Measurements from ENCODE around the gene RAB13. TPM values are rescaled to one million over a fixed set of nuclear protein-coding genes. Genes with fewer than 3 reads are reported as not detected.

RAB13 gene
- total and polyA plus RNA-seq, 2 donors (not counting 3 experiments of a cell fraction or from before 2014, with no cell fraction given), result 76.0 to 124 TPM

- Histone ChIP-seq H3K27me3 (ENCODE audit: control insufficient read depth in 2 of 2, insufficient read depth in 2 of 2, low read length in 2 of 2) (no peaks in the 10 kb centered on the region), H3K79me2 (ENCODE audit: control insufficient read depth, insufficient read depth, low read length) (no peaks in the 10 kb centered on the region), H3K9me3 (replicated peaks; ENCODE audit: control insufficient read depth, insufficient read depth, low read length) (no peaks in the 10 kb centered on the region), H4K20me1 (replicated peaks; ENCODE audit: control insufficient read depth, extremely low read depth, insufficient read depth, low read length) (no peaks in the 10 kb centered on the region), H2AFZ (ENCODE audit: low read depth, low read length) (no peak overlapping the region), H3K4me2 (ENCODE audit: insufficient read depth, low read length) (no peak overlapping the region), H3K9ac (replicated peaks; ENCODE audit: extremely low read depth, insufficient read depth, low read length) (no peak overlapping the region), H3K4me1 (ENCODE audit: control insufficient read depth, extremely low read depth, insufficient read depth, low read length) (no peaks in the 10 kb centered on the region), H3K4me3 (replicated peaks in 1 of 3; ENCODE audit: insufficient read depth in 1 of 3, low read depth in 1 of 3, low read length in 3 of 3) (no peak overlapping the region), H3K9me1 (replicated peaks; ENCODE audit: control insufficient read depth, extremely low read depth, insufficient read depth, low read length) (no peaks in the 10 kb centered on the region), H3K27ac (ENCODE audit: insufficient read depth, low read depth, low read length) (no peak overlapping the region), H3K36me3 (ENCODE audit: control insufficient read depth in 2 of 2, extremely low read depth in 1 of 2, insufficient read depth in 2 of 2, low read length in 2 of 2) (no peaks in the 10 kb centered on the region)
- dilution Hi-C loops (cut with MboI; ENCODE audit: extremely low pct_ligation_motif_present, low sequenced_read_pairs), result no loop called here
- POLR2A ChIA-PET, result no interaction called here
- intact Hi-C loops (cut with micrococcal nuclease), result loop anchor here (10.0 kb wide), 1 partner anchor 95 kb away; no protein-coding TSS in a partner anchor
- no TSS peak for BruUV-seq (replicated peaks)
- FAIRE-seq, result no peak
- no peak for DNase-seq (ENCODE audit: low read depth, low spot score)
- CTCF ChIA-PET, result interaction anchor here (1.2 to 1.6 kb wide), 2 partner anchors 8 to 10 kb away, joined by 3 read pairs; no protein-coding TSS in a partner anchor
- TF ChIP-seq POLR2AphosphoS5 (IDR thresholded peaks at IDR 0.05; ENCODE audit: insufficient read depth, low read depth, low read length) (no peak), MYC (IDR thresholded peaks at IDR 0.05; ENCODE audit: low read depth, low read length) (no peak), EZH2 (IDR thresholded peaks at IDR 0.05; ENCODE audit: borderline replicate concordance, low read depth, low read length, severe bottlenecking) (no peak), FOS (IDR thresholded peaks at IDR 0.05; ENCODE audit: borderline replicate concordance, insufficient read depth, low read length) (no peak), MAX (IDR thresholded peaks at IDR 0.05; ENCODE audit: insufficient read depth, insufficient read length) (no peak), GATA2 (IDR thresholded peaks at IDR 0.05; ENCODE audit: insufficient read depth, insufficient read length, low read depth, low read length) (no peak), POLR2A (IDR thresholded peaks at IDR 0.05; ENCODE audit: low read depth, low read length) (no peak), JUN (IDR thresholded peaks at IDR 0.05; ENCODE audit: borderline replicate concordance, insufficient read depth, insufficient read length, low read depth) (no peak)
- TF ChIP-seq, protein P1, sequence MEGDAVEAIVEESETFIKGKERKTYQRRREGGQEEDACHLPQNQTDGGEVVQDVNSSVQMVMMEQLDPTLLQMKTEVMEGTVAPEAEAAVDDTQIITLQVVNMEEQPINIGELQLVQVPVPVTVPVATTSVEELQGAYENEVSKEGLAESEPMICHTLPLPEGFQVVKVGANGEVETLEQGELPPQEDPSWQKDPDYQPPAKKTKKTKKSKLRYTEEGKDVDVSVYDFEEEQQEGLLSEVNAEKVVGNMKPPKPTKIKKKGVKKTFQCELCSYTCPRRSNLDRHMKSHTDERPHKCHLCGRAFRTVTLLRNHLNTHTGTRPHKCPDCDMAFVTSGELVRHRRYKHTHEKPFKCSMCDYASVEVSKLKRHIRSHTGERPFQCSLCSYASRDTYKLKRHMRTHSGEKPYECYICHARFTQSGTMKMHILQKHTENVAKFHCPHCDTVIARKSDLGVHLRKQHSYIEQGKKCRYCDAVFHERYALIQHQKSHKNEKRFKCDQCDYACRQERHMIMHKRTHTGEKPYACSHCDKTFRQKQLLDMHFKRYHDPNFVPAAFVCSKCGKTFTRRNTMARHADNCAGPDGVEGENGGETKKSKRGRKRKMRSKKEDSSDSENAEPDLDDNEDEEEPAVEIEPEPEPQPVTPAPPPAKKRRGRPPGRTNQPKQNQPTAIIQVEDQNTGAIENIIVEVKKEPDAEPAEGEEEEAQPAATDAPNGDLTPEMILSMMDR (IDR thresholded peaks at IDR 0.05; ENCODE audit: extremely low read depth in 1 of 2, insufficient read depth in 1 of 2, low read depth in 1 of 2, low read length in 2 of 2), result no peak
Observed at GRCh38 chr1:154019940-154020339, 33.8 kb upstream of the RAB13 start.
